Smooth muscle cell (in vitro differentiated cells): ENCODE results near the gene SNRPF. TPM values are rescaled to one million over a fixed set of nuclear protein-coding genes. Genes with fewer than 3 reads are reported as not detected.
A peak's percentile ranks its signal among the peaks of the same experiment; 100 is the strongest.

Source experiments
- DNase-seq: peaks from one replicate; lab custom pipeline; 2025; ENCODE audit not compliant: unreplicated experiment; lab: John Stamatoyannopoulos, UW
- H2AFZ ChIP-seq: fragments of 200-600 bp; sonication (generic); 2 replicates; pipeline ENCODE4 v1.6.0; 2016; ENCODE audit warnings: antibody characterized with exemption, low read depth, mild to moderate bottlenecking
- H3F3A ChIP-seq: fragments of 200-600 bp; sonication (generic); 2 replicates; pipeline ENCODE4 v1.6.0; 2017; ENCODE audit warnings: antibody characterized with exemption, low read depth
- H3K27ac ChIP-seq: fragments of 200-600 bp; sonication (generic); 2 replicates; pipeline ENCODE4 v1.5.1; 2016; ENCODE audit warnings: low read depth, mild to moderate bottlenecking
- H3K27me3 ChIP-seq: fragments of 200-600 bp; sonication (generic); 2 replicates; pipeline ENCODE4 v1.6.1; 2016; ENCODE audit warnings: low read depth, mild to moderate bottlenecking
- H3K36me3 ChIP-seq: fragments of 200-600 bp; sonication (generic); 2 replicates; pipeline ENCODE4 v1.5.1; 2016; ENCODE audit warnings: low read depth
- H3K4me1 ChIP-seq: fragments of 200-600 bp; sonication (generic); 2 replicates; pipeline ENCODE4 v1.5.1; 2016; ENCODE audit warnings: low read depth
- H3K4me2 ChIP-seq: fragments of 200-600 bp; sonication (generic); 2 replicates; pipeline ENCODE4 v1.6.0; 2016; ENCODE audit warnings: mild to moderate bottlenecking
- H3K4me3 ChIP-seq: fragments of 200-600 bp; sonication (generic); 2 replicates; pipeline ENCODE4 v1.5.1; 2016; ENCODE audit warnings: mild to moderate bottlenecking
- H3K79me2 ChIP-seq: fragments of 200-600 bp; sonication (generic); 2 replicates; pipeline ENCODE4 v1.6.0; 2016; ENCODE audit warnings: low read depth, mild to moderate bottlenecking
- H3K9ac ChIP-seq: fragments of 200-600 bp; sonication (generic); 2 replicates; pipeline ENCODE4 v1.6.0; 2016; ENCODE audit warnings: low read depth
- H3K9me3 ChIP-seq: fragments of 200-600 bp; sonication (generic); replicated peaks from 2 replicates; pipeline ENCODE4 v1.5.1; 2016; ENCODE audit warnings: low read depth
- H4K20me1 ChIP-seq: fragments of 200-600 bp; sonication (generic); 2 replicates; pipeline ENCODE4 v1.6.0; 2016; ENCODE audit warnings: low read depth
- CTCF ChIP-seq: fragments of 200-600 bp; sonication (generic); IDR thresholded peaks from 2 replicates; pipeline ENCODE4 v1.5.1; 2017; ENCODE audit warnings: borderline replicate concordance, mild to moderate bottlenecking, antibody characterized with exemption; ENCODE audit not compliant: insufficient read depth, poor library complexity, severe bottlenecking
- WGBS: methylation state at CpG from one replicate; pipeline ENCODE4 v1.1.7; 2016; ENCODE audit warnings: low lambda C conversion rate; 5-methylcytosine and 5-hydroxymethylcytosine counted together
- polyA plus RNA-seq: library from polyadenylated mRNA; unstranded; fragments of >200 nt; fragmentation: Nextera tagmentation; extraction: Ambion mirVana; gene quantifications from 2 replicates; pipeline ENCODE4 v1.2.1, GENCODE V29; 2016
- total RNA-seq: library from RNA; depleted of rRNA; stranded (reverse); fragments of >200 nt; gene quantifications from 2 replicates; pipeline ENCODE4 v1.2.3, GENCODE V29; 2014

The SNRPF gene
- total and polyA plus RNA-seq, 2 experiments from 2014 or later = 28.9 to 57.4 TPM

GRCh38 chr12:95851606-95852005 lies 7.1 kb upstream of the SNRPF start:
- no peaks in the 10 kb centered on the region for H3K9me3 ChIP-seq
- H3K4me2 ChIP-seq = no peak overlapping the region
- no peak overlapping the region for H3K4me3 ChIP-seq
- no peaks in the 10 kb centered on the region for H3K4me1 ChIP-seq
- H3K27ac ChIP-seq = no peak overlapping the region
- H3K79me2 ChIP-seq = no peaks in the 10 kb centered on the region
- no peak overlapping the region for H3K9ac ChIP-seq
- H2AFZ ChIP-seq = no peak overlapping the region
- 90% methylated on average over 3 of the region's 3 CpGs for whole genome bisulfite sequencing
- H3F3A ChIP-seq = no peaks in the 10 kb centered on the region
- no peaks in the 10 kb centered on the region for H3K27me3 ChIP-seq
- H3K36me3 ChIP-seq = no peaks in the 10 kb centered on the region
- no peak for TF ChIP-seq CTCF
- DNase-seq = no peak
- no peaks in the 10 kb centered on the region for H4K20me1 ChIP-seq

GRCh38 chr12:95852133-95852532 lies 6.6 kb upstream of the SNRPF start:
- no peak overlapping the region for H3K9ac ChIP-seq
- no peaks in the 10 kb centered on the region for H3K36me3 ChIP-seq
- no peaks in the 10 kb centered on the region for H3K27me3 ChIP-seq
- H2AFZ ChIP-seq = no peak overlapping the region
- no peak overlapping the region for H3K4me2 ChIP-seq
- H3K79me2 ChIP-seq = no peaks in the 10 kb centered on the region
- DNase-seq = no peak
- no peak overlapping the region for H3K4me3 ChIP-seq
- no peaks in the 10 kb centered on the region for H3K4me1 ChIP-seq
- H3K27ac ChIP-seq = no peak overlapping the region
- TF ChIP-seq CTCF = no peak
- WGBS = 90% methylated on average over 4 of the region's 4 CpGs
- no peaks in the 10 kb centered on the region for H3F3A ChIP-seq
- H3K9me3 ChIP-seq = no peaks in the 10 kb centered on the region
- no peaks in the 10 kb centered on the region for H4K20me1 ChIP-seq

GRCh38 chr12:95857156-95857555 lies 1.6 kb upstream of the SNRPF start:
- Histone ChIP-seq H3K9ac (no peak overlapping the region), H3K27ac (no peak overlapping the region), H4K20me1 (no peaks in the 10 kb centered on the region), H3K4me2 (no peak overlapping the region), H3K4me3 (no peak overlapping the region), H3K79me2 (peaks cover 32% of the 10 kb centered on the region), H3F3A (no peaks in the 10 kb centered on the region), H3K27me3 (no peaks in the 10 kb centered on the region), H3K36me3 (peaks cover 10% of the 10 kb centered on the region), H3K9me3 (no peaks in the 10 kb centered on the region), H3K4me1 (peaks cover 3% of the 10 kb centered on the region), H2AFZ (peak overlapping the region; percentile 95)
- no peak for TF ChIP-seq CTCF
- WGBS = 89% methylated on average over 7 of the region's 7 CpGs
- DNase-seq = no peak

GRCh38 chr12:95857799-95858198 lies 953 bp upstream of the SNRPF start:
- Histone ChIP-seq H3K4me3 (peak overlapping the region; percentile 82), H3K79me2 (peaks cover 38% of the 10 kb centered on the region), H4K20me1 (no peaks in the 10 kb centered on the region), H3F3A (no peaks in the 10 kb centered on the region), H3K9me3 (no peaks in the 10 kb centered on the region), H3K9ac (no peak overlapping the region), H3K36me3 (peaks cover 16% of the 10 kb centered on the region), H2AFZ (peak overlapping the region; percentile 95), H3K27ac (no peak overlapping the region), H3K4me2 (peak overlapping the region; percentile 94), H3K27me3 (no peaks in the 10 kb centered on the region), H3K4me1 (peaks cover 3% of the 10 kb centered on the region)
- no peak for DNase-seq
- no peak for TF ChIP-seq CTCF
- 31% methylated on average over 18 of the region's 18 CpGs for WGBS
